OCI-LY3 (cell line): Measurements from ENCODE around the gene STPG1.

Experiments used
- EZH2phosphoT487 ChIP-seq: fragments of 200-600 bp; shearing (Covaris generic); IDR thresholded peaks from 2 replicates; pipeline ENCODE4 v1.6.1; 2018; ENCODE audit warnings: antibody characterized with exemption, mixed run types, low read depth
- TF ChIP-seq, protein P1 (sequence below): fragments of 200-600, 300-600 bp; sonication (generic); IDR thresholded peaks from 2 replicates; pipeline ENCODE4 v1.5.1; 2014; ENCODE audit warnings: antibody characterized with exemption, low read length, low read depth

DNA sequence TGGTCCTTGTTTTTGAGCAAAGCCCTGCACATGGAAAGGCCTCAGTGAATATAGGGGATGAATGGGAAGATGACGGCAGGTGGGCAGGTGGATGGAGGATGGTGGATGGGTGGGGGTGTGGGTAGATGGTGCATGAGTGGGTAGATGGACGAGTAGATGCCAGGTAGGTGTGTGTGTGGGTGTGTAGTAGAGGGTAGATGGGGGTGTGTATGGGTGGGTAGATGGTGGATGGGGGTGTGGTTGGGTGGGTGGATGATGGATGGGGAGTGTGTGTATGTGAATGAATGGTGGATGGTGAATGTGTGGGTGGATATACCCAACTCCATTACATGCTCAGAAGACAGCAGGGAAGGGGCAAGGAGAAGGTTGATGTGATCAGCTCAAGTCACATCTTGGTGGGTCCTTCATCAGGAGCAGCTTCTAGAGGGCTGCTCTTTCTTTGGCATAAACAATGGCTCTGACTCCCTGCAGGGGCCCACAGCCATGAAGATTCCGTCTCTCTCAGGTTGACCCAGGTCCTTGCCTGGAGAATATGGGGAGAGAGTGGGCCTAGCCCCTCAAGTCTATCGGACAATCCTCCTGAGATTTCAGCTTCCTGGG is 60.2 kb downstream of the STPG1 start:
- TF ChIP-seq, protein P1, sequence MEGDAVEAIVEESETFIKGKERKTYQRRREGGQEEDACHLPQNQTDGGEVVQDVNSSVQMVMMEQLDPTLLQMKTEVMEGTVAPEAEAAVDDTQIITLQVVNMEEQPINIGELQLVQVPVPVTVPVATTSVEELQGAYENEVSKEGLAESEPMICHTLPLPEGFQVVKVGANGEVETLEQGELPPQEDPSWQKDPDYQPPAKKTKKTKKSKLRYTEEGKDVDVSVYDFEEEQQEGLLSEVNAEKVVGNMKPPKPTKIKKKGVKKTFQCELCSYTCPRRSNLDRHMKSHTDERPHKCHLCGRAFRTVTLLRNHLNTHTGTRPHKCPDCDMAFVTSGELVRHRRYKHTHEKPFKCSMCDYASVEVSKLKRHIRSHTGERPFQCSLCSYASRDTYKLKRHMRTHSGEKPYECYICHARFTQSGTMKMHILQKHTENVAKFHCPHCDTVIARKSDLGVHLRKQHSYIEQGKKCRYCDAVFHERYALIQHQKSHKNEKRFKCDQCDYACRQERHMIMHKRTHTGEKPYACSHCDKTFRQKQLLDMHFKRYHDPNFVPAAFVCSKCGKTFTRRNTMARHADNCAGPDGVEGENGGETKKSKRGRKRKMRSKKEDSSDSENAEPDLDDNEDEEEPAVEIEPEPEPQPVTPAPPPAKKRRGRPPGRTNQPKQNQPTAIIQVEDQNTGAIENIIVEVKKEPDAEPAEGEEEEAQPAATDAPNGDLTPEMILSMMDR, result no peak
- no peak for TF ChIP-seq EZH2phosphoT487
